A673 (cell line): Measurements from ENCODE around the gene SPRED1. TPM values are rescaled to one million over a fixed set of nuclear protein-coding genes. Genes with fewer than 3 reads are reported as not detected.

Source experiments
- BruUV-seq: library from RNA; stranded (reverse); fragments of 400-500 nt; replicated peaks from 2 replicates; lab custom pipeline; 2021; lab: Mats Ljungman, UMichigan
- CTCF ChIA-PET: fragments of 300-600 bp; sonication (Branson Sonifier 250); formaldehyde crosslinking; loops from one replicate; lab custom pipeline; 2022; ENCODE audit warnings: antibody characterized with exemption; lab: Charles Lee
- POLR2A ChIA-PET: fragments of 300-600 bp; sonication (Branson Sonifier 250); formaldehyde crosslinking; loops from one replicate; lab custom pipeline; 2022; ENCODE audit warnings: antibody characterized with exemption; ENCODE audit not compliant: low non-redundant PET; lab: Charles Lee
- DNase-seq: peaks from one replicate; pipeline ENCODE4 v3.0.0-alpha.2; 2015; ENCODE audit warnings: low spot score
- H3K27ac ChIP-seq: fragments of 200-600 bp; sonication (generic); 2 replicates; pipeline ENCODE4 v1.5.1; 2016; ENCODE audit warnings: mixed run types, low read depth, mild to moderate bottlenecking, mixed read lengths, antibody characterized with exemption, low read length; ENCODE audit not compliant: poor library complexity, severe bottlenecking
- H3K27me3 ChIP-seq: fragments of 200-600 bp; sonication (generic); replicated peaks from 2 replicates; pipeline ENCODE4 v1.6.1; 2017; ENCODE audit warnings: mixed run types, low read depth, mild to moderate bottlenecking, mixed read lengths, antibody characterized with exemption, low read length; ENCODE audit not compliant: insufficient read depth, poor library complexity
- H3K36me3 ChIP-seq: fragments of 200-600 bp; sonication (generic); 2 replicates; pipeline ENCODE4 v1.6.1; 2016; ENCODE audit warnings: mixed run types, mild to moderate bottlenecking, mixed read lengths, antibody characterized with exemption, low read length; ENCODE audit not compliant: insufficient read depth, poor library complexity, severe bottlenecking
- H3K4me1 ChIP-seq: fragments of 200-600 bp; sonication (generic); 2 replicates; pipeline ENCODE4 v1.6.1; 2017; ENCODE audit warnings: mixed run types, mild to moderate bottlenecking, mixed read lengths, antibody characterized with exemption, low read length; ENCODE audit not compliant: insufficient read depth, poor library complexity, severe bottlenecking
- H3K4me3 ChIP-seq: fragments of 200-600 bp; sonication (generic); 2 replicates; pipeline ENCODE4 v1.5.1; 2016; ENCODE audit warnings: low read depth, mixed run types, mild to moderate bottlenecking, mixed read lengths, low read length; ENCODE audit not compliant: poor library complexity, severe bottlenecking
- H3K9me3 ChIP-seq: fragments of 200-600 bp; sonication (generic); 2 replicates; pipeline ENCODE4 v1.6.1; 2016; ENCODE audit warnings: mixed run types, low read depth, mild to moderate bottlenecking, mixed read lengths, antibody characterized with exemption, low read length; ENCODE audit not compliant: poor library complexity, severe bottlenecking
- EZH2 ChIP-seq: fragments of 200-600 bp; sonication (generic); IDR thresholded peaks from 2 replicates; pipeline ENCODE4 v1.6.1; 2017; ENCODE audit warnings: borderline replicate concordance, low read depth, mild to moderate bottlenecking, mixed read lengths, antibody characterized with exemption, low read length; ENCODE audit not compliant: poor library complexity, severe bottlenecking
- intact Hi-C: fragments of 100-400 bp; cut with micrococcal nuclease; formaldehyde crosslinking; loops from one replicate; pipeline ENCODE4 v1.10.0; 2022; ENCODE audit not compliant: unreplicated experiment
- total RNA-seq: library from RNA; stranded (reverse); gene quantifications from 2 replicates; pipeline ENCODE4 v1.2.3, GENCODE V29; 2021
- TF ChIP-seq, protein P1 (sequence below): fragments of 300-800, 200-600 bp; sonication (generic); conservative IDR thresholded peaks from 2 replicates; pipeline ENCODE4 v1.5.1; 2017; ENCODE audit warnings: low read depth, mild to moderate bottlenecking, antibody characterized with exemption, low read length, moderate library complexity, mixed read lengths

SPRED1 gene
- total RNA-seq, 1 experiment from 2014 or later: 17.3 TPM

DNA sequence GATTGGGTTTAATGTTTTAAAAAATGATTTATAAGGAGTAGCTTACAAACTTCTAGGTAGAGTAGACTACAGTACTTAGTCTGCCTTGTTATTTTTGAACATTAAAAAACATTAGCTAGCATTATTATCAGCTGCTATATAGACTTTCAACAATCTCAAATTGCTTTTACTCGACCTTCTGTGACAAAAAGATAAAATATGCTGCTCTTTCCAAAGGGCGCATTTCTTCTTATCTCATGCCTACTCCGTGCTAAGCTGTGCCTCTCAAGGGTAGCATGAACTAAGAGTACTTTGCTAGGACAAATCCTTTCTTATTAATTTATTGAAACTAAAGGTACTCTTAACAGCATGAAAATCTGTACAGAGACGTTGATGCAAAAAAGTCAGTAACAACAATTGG is 71.3 kb downstream of the SPRED1 start:
- Histone ChIP-seq H3K4me1 (no peaks in the 10 kb centered on the region), H3K4me3 (no peak overlapping the region), H3K36me3 (peaks cover 3% of the 10 kb centered on the region), H3K9me3 (no peaks in the 10 kb centered on the region), H3K27me3 (no peaks in the 10 kb centered on the region), H3K27ac (no peak overlapping the region)
- ChIA-PET POLR2A (no interaction called here), CTCF (no interaction called here)
- intact Hi-C loops: no loop called here
- no peak for DNase-seq
- no peak for TF ChIP-seq EZH2
- TF ChIP-seq, protein P1, sequence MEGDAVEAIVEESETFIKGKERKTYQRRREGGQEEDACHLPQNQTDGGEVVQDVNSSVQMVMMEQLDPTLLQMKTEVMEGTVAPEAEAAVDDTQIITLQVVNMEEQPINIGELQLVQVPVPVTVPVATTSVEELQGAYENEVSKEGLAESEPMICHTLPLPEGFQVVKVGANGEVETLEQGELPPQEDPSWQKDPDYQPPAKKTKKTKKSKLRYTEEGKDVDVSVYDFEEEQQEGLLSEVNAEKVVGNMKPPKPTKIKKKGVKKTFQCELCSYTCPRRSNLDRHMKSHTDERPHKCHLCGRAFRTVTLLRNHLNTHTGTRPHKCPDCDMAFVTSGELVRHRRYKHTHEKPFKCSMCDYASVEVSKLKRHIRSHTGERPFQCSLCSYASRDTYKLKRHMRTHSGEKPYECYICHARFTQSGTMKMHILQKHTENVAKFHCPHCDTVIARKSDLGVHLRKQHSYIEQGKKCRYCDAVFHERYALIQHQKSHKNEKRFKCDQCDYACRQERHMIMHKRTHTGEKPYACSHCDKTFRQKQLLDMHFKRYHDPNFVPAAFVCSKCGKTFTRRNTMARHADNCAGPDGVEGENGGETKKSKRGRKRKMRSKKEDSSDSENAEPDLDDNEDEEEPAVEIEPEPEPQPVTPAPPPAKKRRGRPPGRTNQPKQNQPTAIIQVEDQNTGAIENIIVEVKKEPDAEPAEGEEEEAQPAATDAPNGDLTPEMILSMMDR: no peak
- BruUV-seq: no TSS peak

- Histone ChIP-seq H3K36me3 (peaks cover 3% of the 10 kb centered on the region), H3K27ac (no peak overlapping the region), H3K27me3 (no peaks in the 10 kb centered on the region), H3K4me3 (no peak overlapping the region), H3K4me1 (no peaks in the 10 kb centered on the region), H3K9me3 (no peaks in the 10 kb centered on the region)
- intact Hi-C loops: no loop called here
- DNase-seq: no peak
- ChIA-PET CTCF (no interaction called here), POLR2A (no interaction called here)
- no peak for TF ChIP-seq EZH2
- TF ChIP-seq, protein P1: no peak
- BruUV-seq: no TSS peak
Observed at GRCh38 chr15:38324939-38325647, 72.5 kb downstream of the SPRED1 start.

GRCh38 chr15:38325648-38325990 is 73.0 kb downstream of the SPRED1 start:
- TF ChIP-seq, protein P1: no peak
- TF ChIP-seq EZH2: no peak
- no TSS peak for BruUV-seq
- Histone ChIP-seq H3K9me3 (no peaks in the 10 kb centered on the region), H3K4me3 (no peak overlapping the region), H3K27me3 (no peaks in the 10 kb centered on the region), H3K36me3 (peaks cover 3% of the 10 kb centered on the region), H3K27ac (no peak overlapping the region), H3K4me1 (no peaks in the 10 kb centered on the region)
- intact Hi-C loops: no loop called here
- CTCF ChIA-PET: no interaction called here
- POLR2A ChIA-PET: no interaction called here
- no peak for DNase-seq
